GM18502 (cell line): Measurements from ENCODE around the gene RPGRIP1L.
"Not testable (repeated sequence)": the region's sequence is repeated elsewhere in the genome, so short reads cannot be mapped to it uniquely, and the experiment has no call there.

ENCODE experiments used
- ATAC-seq: cut with Tn5 transposase; IDR thresholded peaks from one replicate; pipeline ENCODE4 v1.9.1; 2021; ENCODE audit warnings: mild to moderate bottlenecking; ENCODE audit not compliant: unreplicated experiment, poor library complexity

Gene RPGRIP1L

DNA sequence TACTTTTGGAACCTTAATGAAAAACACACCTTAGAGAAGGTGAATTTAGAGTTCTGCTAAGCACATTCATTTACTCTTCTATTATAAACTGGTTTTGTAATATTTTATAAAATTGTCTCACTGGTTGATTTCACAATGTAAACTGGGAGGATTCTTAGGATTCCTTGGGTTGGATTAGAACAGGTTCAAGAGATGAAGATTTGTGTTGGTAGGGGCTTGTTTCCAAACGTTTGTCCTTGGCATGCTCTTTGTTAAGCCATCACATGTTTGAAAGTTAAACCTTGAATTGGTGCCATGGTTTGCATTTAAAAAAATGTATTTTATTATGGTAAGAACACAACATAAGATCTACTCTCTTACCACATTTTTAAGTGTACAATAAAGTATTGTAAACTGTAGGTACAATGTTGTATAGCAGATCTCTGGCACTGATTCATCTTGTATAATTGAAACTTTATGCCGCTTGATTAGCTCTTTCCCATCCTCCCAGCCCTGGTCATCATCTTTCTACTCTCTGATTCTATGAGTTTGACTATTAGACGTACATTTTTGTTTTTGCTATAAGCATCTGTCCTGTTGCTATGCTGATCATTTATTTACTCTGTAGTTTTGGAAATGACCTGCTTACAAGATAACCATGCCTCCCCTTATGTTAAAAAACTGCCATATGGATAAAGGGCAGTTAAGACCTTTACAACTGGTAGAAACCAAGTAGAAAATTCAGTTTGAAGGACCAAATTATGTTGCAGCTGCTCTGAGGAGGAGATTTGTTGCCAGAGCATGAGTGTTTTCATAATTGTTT is 9.9 kb upstream of the RPGRIP1L start:
- ATAC-seq, result no peak

DNA sequence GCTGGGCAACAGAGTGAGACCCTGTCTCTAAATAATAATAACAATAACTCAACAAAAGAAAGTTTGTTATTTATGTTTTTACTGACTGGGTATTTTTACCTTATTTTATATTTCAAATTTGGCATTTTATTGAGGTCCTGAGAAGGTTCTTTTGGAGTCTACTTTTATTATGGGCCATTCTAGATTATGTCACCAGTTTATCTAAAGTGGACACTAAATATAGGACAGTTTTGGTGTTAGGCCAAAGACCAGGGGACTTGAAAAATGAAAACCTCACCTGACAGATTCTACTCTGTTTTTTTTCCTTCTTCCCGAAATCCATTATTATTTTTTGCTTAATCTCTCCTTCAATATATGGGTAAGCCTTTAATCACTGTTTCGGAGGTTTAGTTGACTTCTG is 8.4 kb upstream of the RPGRIP1L start:
- no peak for ATAC-seq

DNA sequence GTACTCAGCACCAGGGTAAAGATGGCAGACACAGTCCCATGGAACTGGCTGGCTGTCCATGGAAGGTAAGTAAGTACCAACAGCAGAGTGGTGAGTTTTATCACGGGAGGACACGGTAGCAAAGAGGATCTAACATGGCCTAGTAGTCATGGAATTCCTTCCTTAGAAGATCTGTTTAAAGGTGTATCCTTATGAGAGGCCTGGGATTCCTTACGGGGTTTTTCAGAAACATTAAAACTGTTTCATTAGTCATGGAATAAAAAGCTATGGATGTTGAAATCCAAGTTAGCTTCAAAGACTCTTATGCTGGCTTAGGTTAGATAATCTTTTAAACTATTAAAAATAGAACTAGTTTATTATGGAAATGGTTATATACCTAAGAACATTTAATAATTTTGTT is 7.7 kb upstream of the RPGRIP1L start:
- ATAC-seq, result no peak

DNA sequence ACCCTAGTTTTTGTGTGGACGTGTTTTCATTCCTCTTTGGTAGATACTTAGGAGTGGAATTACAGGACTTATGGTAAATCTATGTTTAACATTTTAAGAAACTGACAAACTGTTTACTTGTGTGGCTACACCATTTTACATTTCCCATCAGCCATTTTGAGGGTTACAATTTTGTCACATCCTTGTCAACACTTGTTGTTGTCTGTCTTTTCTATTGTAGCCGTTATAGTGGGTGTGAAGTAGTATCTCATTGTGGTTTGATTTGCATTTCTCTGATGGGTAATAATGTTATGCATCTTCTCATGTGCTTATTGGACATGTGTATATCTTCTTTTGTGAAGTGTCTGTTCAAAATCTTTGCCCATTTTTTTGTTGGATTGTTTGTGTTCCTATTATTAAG is 4.8 kb upstream of the RPGRIP1L start:
- ATAC-seq, result no peak

DNA sequence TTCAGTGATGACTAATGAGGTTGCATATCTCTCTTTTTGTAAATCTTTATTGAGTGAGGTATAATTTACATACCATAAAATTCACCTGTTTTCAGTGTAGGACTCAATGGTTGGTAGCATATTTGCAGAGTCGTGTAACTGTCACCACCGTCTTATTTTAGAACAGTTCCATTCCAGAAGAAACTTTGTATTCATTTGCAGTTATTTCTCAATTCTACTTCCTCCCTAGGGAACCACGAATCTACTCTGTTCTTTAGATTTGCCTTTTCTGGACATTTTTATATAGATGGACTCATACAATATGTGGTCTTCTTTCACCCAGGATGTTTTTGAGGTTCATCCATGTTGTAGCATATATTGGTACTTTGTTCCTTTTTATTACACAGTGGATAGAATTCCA is 4.0 kb upstream of the RPGRIP1L start:
- no peak for ATAC-seq

DNA sequence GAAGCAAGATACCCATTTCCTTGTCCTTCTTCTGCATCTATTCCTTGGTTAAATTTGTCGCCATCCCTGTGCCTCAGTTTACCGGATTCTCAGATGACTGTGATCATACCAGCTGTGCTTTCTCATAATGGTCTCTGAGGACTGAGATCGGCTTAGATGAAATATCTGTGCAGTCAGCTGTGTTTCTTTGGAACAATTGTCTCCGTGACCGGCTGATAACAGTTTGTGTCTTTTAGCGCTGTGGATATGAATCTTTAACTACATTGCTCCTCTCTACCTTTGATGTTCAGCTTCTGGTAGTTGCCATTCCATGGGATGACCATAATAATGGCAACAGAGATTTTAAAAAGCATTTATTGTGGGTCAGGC is 770 bp upstream of the RPGRIP1L start:
- no peak for ATAC-seq

DNA sequence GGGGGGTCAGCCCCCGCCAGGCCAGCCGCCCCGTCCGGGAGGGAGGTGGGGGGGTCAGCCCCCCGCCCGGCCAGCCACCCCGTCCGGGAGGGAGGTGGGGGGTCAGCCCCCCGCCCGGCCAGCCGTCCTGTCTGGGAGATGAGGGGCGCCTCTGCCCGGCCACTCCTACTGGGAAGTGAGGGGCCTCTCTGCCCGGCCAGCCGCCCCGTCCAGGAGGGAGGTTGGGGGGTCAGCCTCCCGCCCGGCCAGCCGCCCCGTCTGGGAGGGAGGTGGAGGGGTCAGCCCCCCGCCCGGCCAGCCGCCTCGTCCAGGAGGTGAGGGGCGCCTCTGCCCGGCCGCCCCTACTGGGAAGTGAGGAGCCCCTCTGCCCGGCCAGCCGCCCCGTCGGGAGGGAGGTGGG is 5.4 kb downstream of the RPGRIP1L start:
- not testable (repeated sequence) for ATAC-seq

DNA sequence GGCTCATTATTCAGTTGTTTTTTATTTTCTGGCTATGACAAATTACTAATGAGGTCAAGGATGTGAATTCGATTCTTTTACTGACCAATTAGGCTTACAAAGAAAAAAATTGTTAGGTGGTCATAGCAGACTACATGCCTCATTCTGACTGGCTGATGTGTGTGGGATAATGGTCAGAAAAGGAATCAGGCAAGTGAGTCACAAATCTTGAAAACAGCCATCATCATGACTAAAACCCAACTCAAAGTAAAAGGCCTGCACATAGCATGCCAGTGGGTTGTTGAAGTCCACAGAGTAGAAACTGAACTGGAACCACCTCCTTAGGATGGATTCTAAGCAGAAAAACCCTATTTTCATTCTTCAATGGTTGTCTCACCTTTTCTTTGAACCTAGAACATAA is 8.6 kb downstream of the RPGRIP1L start:
- ATAC-seq, result no peak

DNA sequence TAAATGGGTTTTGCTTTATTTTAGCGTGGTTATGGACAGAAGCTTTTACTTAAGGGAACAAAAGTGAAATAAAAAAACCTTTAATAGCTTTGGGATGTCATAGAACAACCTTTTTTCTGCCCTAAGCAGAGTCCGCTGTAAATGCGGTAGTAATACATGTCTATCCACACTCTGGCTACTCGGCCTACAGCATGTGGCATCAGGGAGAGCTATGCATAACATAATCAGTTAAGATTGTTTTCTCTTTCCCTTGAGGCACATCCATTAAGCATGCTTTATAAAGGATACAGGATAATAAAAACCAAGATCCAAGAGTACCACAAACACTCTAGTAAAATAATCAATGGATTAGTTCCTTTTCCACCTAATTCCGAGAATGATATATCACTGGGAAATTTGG is 10.3 kb downstream of the RPGRIP1L start:
- no peak for ATAC-seq

DNA sequence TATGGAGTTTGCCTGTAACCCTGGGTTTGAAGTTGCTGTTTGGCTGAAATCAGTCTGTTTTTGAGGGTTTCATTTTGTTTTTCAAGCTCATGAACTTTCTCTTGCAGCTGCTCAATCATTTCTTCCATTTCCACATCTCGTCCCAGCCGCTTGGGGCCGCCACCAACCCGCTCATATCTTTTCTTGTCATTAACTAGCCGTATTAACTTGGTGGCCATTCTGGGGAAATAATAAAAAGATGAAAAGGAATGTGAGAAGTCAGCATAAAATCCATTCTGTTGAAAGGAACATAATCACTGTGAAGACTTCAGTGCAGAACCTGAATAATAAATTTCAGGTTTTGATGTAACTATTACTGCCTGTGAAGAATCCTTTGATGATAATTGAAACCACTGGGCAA is 11.5 kb downstream of the RPGRIP1L start:
- ATAC-seq, result no peak

DNA sequence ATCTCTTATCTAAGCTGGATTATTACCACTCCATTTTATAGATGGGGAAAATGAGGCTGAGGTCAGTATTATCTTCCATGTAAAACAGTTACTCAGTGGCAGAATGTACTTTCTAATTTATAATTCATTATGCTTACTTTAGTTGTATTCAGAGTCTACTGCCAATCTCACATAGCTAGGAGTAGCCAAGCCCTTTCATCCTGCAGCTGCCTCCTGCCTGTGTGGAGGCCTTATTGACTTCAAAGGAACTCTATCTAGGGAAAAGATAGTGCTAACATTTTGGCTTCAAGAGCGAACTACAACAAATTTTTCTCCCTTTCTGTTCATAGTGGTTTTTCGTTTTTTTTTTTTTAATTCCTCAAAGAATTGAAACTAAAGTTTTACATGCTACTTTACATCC is 12.9 kb downstream of the RPGRIP1L start:
- ATAC-seq, result no peak

DNA sequence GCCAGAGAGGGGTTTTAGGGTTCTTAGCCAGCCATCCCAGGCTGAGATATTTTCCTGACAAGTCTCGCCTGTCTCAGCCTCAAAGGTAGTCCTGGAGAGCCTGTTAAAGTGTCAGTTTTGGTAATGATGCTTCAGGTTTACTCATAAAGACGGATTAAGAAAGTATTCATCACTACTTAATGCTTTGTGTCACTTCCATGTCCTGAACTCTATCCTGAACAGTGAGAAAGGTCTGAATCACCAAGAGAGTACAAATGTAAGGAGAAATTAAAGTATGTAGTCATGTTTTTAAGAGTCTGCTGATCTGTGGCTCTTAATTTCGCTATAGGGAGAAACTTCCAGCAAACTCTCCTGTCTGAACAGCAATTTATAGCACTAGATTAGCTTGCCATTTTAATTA is 14.0 kb downstream of the RPGRIP1L start:
- no peak for ATAC-seq

DNA sequence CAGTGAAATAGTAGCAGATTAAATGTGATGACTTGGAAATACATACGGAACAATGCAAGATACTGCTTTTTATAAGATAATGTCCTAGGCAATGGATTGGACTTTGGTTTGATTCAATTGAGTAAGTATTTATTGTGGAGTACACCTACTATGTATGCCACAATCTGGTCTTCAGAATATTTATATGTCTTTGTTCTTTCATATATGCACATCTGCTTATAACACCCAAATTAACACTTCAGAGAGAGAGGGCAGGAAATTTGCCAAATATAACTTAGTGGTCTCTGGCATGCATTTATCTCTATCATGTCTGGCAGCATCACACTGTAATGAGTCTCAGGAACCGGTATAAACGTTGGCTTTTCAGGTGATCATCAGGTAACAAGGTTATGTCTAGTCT is 16.9 kb downstream of the RPGRIP1L start:
- no peak for ATAC-seq

DNA sequence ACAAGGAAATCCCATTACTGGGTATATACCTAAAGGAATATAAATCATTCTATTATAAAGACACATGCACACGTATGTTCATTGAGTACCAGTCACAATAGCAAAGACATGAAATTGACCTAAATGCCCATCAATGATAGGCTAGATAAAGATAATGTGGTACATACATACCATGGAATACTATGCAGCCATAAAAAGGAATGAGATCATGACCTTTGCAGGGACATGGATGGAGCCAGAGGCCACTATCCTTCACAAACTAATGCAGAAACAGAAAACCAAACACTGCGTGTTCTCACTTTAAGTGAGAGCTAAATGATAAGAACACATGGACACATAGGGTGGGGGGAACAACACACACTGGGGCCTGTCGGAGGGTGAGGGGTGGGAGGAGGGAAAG is 18.3 kb downstream of the RPGRIP1L start:
- not testable (repeated sequence) for ATAC-seq

DNA sequence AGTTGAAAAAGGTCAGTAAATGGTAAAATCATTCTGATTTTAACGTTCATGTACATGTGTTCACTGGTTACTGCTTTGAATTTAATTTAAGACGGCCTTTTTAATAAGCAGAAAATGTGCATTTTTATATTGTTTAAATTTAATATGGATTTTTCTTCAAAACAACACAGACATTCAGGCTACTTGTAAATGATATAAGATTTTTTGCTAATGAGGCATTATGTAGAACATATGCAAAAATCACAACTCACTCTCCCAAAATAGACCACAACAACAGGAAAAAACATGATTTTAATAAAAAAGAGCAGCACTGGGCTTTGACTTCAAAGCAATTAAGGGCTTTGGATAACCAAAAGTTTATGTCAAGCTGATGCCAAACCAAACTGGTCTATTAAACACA is 22.3 kb downstream of the RPGRIP1L start:
- ATAC-seq, result no peak

DNA sequence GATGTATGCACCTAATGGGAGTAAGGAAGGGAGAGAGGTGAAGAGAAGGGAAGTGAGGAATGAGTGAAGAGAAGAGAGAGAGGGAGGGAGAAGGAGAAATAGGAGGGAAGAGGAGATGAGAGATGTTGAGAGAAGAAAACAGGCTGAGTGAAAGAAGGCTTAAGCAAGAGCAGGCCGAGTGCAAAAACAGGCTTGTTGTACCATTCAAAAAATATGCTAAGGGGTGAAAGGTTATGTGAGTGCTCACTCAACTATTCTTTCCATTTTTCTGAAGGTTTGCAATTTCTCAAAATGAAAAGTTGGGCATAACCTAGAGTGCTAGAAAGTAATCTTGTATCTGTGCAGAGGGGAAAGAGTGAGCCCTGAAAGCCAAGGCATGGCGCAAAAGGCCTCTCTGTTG is 22.9 kb downstream of the RPGRIP1L start:
- no peak for ATAC-seq

DNA sequence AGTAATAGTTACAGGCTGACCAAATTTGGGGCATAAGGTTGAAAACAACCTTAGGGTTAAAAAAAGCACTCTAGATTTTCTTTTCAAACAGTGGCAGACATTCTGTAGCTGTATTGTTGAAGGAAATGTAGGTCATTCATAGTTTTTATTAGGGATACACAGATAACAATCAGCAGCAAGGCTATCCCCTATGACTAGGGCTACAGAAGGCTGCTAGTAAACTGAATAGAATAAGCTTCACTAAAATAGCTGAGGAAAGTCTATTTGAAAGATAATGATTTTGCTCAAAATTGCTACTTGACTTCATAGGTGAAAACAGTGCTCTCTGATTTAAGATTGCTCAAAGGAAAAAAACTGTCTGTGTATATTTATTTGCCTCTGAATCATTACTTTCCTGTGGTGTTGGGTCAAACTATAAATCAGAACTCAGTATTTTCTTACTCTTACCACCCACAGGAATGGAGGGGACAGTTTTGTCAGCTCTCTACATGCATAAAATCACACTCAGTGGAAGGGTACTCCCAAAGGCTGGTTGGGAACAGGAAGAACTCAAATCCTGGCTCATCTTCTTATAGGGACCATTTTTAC is 24.8 kb downstream of the RPGRIP1L start:
- no peak for ATAC-seq

DNA sequence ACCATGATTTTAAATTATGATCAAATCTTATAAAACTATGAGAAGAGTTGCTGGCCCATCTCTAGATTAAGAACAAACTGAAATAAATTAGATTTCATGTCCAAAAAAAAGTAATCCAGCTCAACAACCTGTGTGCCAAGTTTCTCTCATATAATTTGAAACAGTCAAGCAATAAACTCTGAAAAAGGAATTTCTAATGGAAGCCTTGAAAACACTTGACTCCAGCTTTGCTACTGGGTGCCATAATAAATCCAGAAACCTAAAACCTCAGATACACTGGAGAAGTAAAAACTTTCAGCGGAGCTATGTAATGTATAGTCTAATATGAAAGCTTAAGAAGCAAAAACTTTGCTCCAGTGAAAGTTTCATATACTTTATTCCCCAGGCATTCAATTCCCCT is 25.5 kb downstream of the RPGRIP1L start:
- ATAC-seq, result no peak

DNA sequence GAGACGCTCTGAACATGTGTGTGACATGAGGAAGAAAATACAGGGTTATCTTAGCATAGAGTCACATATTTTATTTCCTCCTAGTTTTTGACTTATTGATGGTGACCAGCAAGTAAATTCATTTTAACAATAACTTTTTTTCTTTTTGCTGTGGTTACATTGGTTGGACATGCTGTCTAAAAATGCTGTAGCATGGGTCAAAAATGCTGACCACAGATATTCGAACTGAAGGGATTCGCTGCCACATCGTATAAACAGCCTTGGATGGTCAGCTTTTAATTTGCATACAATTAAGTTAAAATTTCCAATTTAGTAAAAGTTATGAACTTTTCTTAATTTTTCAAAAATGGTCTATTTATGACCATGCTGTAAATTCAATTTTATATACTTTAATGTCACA is 30.5 kb downstream of the RPGRIP1L start:
- no peak for ATAC-seq

DNA sequence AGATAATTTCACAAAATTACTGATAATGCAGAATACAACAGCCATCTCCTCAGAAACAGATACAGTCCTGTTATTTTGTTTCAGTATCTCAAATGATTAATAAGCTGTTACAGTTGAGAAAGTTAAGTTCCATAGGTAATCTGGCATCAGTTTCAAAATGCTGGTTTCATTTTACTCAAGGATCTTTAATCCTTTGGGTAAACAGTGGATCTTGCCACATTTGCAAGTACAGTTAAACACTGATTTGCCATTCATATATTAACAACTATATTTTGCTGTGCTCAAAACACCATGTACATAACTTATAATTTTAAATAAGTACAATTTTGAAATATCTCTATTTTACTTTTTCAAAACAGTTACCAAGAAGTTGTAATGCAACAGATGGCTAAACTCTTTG is 31.2 kb downstream of the RPGRIP1L start:
- no peak for ATAC-seq

DNA sequence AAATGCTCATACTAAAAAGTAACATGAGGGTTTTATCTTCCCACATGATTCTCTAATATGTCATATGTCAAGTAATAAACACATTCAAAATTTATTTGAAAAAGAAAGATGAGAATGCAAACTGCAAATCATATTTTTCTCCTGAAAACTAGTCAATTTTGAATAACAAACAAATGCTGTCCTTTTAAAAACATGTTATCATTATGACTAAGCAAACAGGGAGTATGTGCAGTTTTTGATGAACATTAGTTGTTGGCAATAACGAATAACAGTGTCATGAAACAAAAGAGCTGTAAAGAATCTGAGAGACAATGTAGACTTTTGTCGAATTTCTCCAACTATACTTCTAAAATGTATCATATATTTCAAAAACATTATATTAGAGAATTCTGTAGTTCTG is 34.8 kb downstream of the RPGRIP1L start:
- no peak for ATAC-seq

DNA sequence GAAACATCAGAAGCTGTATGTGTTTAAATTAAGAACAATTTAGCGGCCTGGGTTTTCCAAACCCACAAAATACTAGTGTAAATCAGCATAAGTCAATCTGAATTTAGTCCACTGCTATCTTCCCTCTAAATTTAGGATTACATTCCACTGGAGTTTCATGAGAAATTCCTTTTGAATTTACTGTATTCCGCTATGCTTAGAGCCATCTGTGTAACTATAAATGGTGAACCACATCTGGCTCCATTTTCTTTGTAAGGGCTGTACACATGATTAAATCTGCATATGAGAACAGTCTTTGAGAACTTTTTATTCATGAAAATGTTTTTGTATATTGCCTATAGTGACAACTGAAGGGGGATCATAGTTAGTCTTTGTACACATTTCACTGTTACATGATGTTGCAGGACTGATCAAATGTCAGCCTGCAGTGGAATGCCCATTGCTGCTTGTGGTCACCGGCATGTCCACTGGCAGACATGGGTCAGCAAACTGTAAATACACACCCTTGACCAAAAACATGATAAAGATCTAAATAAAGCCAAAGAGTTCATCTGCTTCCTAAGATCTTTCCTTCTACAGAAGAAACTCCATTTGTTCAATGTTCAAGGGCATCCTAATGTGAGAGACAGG is 36.8 kb downstream of the RPGRIP1L start:
- ATAC-seq, result no peak
